Skeletal muscle tissue (tissue), 4 donors: ENCODE results near the gene LMNB1. TPM values are rescaled to one million over a fixed set of nuclear protein-coding genes. Genes with fewer than 3 reads are reported as not detected.
"Not testable (repeated sequence)": the region's sequence is repeated elsewhere in the genome, so short reads cannot be mapped to it uniquely, and the experiment has no call there.

Source experiments
- H3K27ac ChIP-seq: one replicate; pipeline ENCODE4 v1.7.0; 2013; ENCODE audit warnings: mild to moderate bottlenecking, low read depth, low read length, inconsistent platforms
- H3K27me3 ChIP-seq, 3 donors: one replicate each; pipeline ENCODE4 v1.7.0; 2013; ENCODE audit warnings: low read length in 3 of 3; ENCODE audit not compliant: control insufficient read depth in 3 of 3, insufficient read depth in 3 of 3
- H3K36me3 ChIP-seq, 3 donors: one replicate each; pipeline ENCODE4 v1.7.0; 2013; ENCODE audit warnings: low read length in 3 of 3; ENCODE audit not compliant: control insufficient read depth in 3 of 3, insufficient read depth in 3 of 3
- H3K4me1 ChIP-seq, 3 donors: one replicate each; pipeline ENCODE4 v1.7.0; 2013; ENCODE audit warnings: low read length in 3 of 3, mild to moderate bottlenecking in 3 of 3; ENCODE audit not compliant: control insufficient read depth in 3 of 3, insufficient read depth in 3 of 3
- H3K4me3 ChIP-seq, 3 donors: one replicate each; pipeline ENCODE4 v1.7.0; 2013; ENCODE audit warnings: low read length in 3 of 3
- H3K9ac ChIP-seq, 3 donors: one replicate each; pipeline ENCODE4 v1.7.0; 2013; ENCODE audit warnings: low read length in 3 of 3, mild to moderate bottlenecking in 3 of 3, moderate library complexity in 2 of 3, low read depth in 1 of 3
- H3K9me3 ChIP-seq, 3 donors: one replicate each; pipeline ENCODE4 v1.7.0; 2013; ENCODE audit warnings: low read length in 3 of 3; ENCODE audit not compliant: control insufficient read depth in 3 of 3
- total RNA-seq: library from RNA; depleted of rRNA; stranded (reverse); fragments of >200 nt; gene quantifications from one replicate; pipeline ENCODE4 v1.2.3, GENCODE V29; 2014
- donor health status: Osteomylitis.

Gene LMNB1
- total RNA-seq, 1 donor from 2014 or later, result 27.7 TPM

GRCh38 chr5:126752081-126752785 is 24.7 kb upstream of the LMNB1 start:
- Histone ChIP-seq H3K27me3 (no peaks in the 10 kb centered on the region), H3K27ac (no peak overlapping the region)

DNA sequence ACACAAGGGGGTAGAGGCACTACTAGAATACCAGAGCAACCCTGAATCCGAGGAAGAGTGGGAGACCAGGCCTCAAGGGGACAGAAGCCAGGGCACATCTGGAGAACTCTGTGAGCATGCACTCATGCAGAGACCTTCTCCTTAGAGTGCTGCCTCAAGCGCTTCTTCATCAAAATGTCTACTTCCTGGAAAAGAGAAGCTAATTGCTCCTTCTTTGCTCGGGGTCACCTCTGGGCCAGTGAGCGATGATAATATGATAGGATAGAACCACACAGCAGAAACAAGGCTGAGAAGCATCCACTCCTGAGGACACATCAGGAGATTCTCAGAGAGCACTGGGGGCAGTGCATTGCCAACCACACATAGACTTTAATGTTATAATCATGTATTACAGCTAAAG is 23.7 kb upstream of the LMNB1 start:
- Histone ChIP-seq H3K27me3 (no peaks in the 10 kb centered on the region), H3K4me3 (no peak overlapping the region), H3K9ac (no peak overlapping the region), H3K9me3 (no peaks in the 10 kb centered on the region), H3K36me3 (no peaks in the 10 kb centered on the region), H3K4me1 (no peaks in the 10 kb centered on the region), H3K27ac (no peak overlapping the region)

More at GRCh38 chr5:126752081-126752785, 24.7 kb upstream of the LMNB1 start:
- H3K36me3 ChIP-seq, result no peaks in the 10 kb centered on the region
- no peak overlapping the region for H3K4me3 ChIP-seq
- H3K4me1 ChIP-seq, result no peaks in the 10 kb centered on the region
- H3K9me3 ChIP-seq, result no peaks in the 10 kb centered on the region
- H3K9ac ChIP-seq, result no peak overlapping the region

DNA sequence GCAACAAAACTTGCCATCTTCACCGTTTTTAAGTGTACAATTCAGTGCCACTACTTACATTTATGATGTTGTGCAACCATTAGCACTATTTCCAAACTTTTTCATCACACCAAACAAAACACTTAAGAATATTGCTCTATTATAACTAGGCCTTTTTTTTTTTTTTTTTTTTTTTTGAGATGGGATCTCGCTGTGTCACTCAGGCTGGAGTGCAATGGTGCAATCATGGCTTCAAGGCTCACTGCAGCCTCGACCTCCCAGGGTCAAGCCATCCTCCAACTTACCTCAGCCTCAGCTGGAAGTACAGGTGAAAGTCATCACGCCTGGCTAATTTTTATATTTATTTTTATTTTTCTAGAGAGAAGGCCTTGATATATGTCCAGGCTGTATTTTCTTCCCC is 22.3 kb upstream of the LMNB1 start:
- no peak overlapping the region for H3K27ac ChIP-seq

GRCh38 chr5:126755593-126755992 is 21.3 kb upstream of the LMNB1 start:
- H3K4me1 ChIP-seq, result no peaks in the 10 kb centered on the region
- H3K27me3 ChIP-seq, result no peaks in the 10 kb centered on the region
- H3K27ac ChIP-seq, result no peak overlapping the region
- H3K9ac ChIP-seq, result no peak overlapping the region
- no peaks in the 10 kb centered on the region for H3K9me3 ChIP-seq
- no peaks in the 10 kb centered on the region for H3K36me3 ChIP-seq
- H3K4me3 ChIP-seq, result no peak overlapping the region

More for the DNA sequence above, 22.3 kb upstream of the LMNB1 start:
- H3K27me3 ChIP-seq, result no peaks in the 10 kb centered on the region
- H3K4me1 ChIP-seq, result no peaks in the 10 kb centered on the region
- H3K9me3 ChIP-seq, result no peaks in the 10 kb centered on the region
- no peak overlapping the region for H3K9ac ChIP-seq
- H3K4me3 ChIP-seq, result no peak overlapping the region
- H3K36me3 ChIP-seq, result no peaks in the 10 kb centered on the region

DNA sequence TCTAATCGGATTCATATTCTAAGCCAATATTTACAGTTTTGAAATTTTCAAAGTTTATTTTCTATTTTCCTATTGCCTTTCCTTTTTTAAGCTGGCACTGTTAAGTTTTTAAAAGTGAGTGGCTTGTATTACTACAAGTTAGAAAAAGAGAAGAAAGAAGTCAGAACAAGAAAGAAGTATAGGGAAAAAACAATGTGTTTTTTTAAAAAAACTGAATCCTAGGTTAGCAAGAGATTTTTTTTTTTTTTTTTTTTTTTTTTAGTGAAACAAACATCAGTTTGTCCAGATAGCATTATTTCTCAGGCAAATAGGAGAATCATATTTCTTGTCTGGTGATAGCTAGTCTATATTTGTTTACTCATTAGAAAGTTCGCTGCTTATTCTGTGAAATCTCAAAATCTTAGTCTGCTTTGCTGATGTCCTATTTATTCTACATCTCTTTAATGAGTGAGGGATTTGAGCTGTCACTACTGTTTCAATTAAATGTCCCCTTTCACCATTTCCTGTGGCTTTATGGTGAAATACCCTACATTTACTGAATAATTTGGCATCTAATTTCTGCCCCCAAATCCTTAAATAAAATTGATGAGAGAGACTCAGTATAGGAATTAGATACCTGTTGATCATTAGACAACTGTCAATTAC is 19.1 kb upstream of the LMNB1 start:
- no peaks in the 10 kb centered on the region for H3K36me3 ChIP-seq
- H3K9me3 ChIP-seq, result no peaks in the 10 kb centered on the region
- H3K4me1 ChIP-seq, result no peaks in the 10 kb centered on the region
- H3K4me3 ChIP-seq, result no peak overlapping the region
- no peaks in the 10 kb centered on the region for H3K27me3 ChIP-seq
- H3K9ac ChIP-seq, result no peak overlapping the region
- no peak overlapping the region for H3K27ac ChIP-seq

GRCh38 chr5:126763371-126763770 is 13.6 kb upstream of the LMNB1 start:
- no peak overlapping the region for H3K27ac ChIP-seq
- no peak overlapping the region for H3K9ac ChIP-seq
- H3K27me3 ChIP-seq, result no peaks in the 10 kb centered on the region
- no peaks in the 10 kb centered on the region for H3K4me1 ChIP-seq
- H3K36me3 ChIP-seq, result no peaks in the 10 kb centered on the region
- H3K9me3 ChIP-seq, result no peaks in the 10 kb centered on the region
- H3K4me3 ChIP-seq, result no peak overlapping the region

GRCh38 chr5:126769703-126770102 is 7.2 kb upstream of the LMNB1 start:
- Histone ChIP-seq H3K4me3 (no peak overlapping the region), H3K27me3 (no peaks in the 10 kb centered on the region), H3K36me3 (no peaks in the 10 kb centered on the region), H3K27ac (no peak overlapping the region), H3K9ac (no peak overlapping the region), H3K9me3 (no peaks in the 10 kb centered on the region), H3K4me1 (no peaks in the 10 kb centered on the region)

DNA sequence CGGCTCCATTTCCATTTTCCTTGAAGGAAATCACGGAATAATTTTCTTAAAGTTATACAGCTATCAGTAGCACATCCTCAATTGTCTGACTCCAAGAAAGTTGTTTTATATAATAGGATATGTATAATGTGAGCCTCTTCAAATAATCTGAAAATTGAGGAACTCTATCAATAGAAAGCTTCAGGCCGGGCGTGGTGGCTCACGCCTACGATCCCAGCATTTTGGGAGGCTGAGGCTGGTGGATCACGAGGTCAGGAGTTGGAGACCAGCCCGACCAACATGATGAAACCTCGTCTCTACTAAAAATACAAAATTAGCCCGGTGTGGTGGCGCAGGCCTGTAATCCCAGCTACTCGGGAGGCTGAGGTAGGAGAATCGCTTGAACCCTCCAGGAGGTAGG is 3.4 kb upstream of the LMNB1 start:
- not testable (repeated sequence) for H3K9me3 ChIP-seq, H3K27ac ChIP-seq, H3K4me3 ChIP-seq, H3K27me3 ChIP-seq, H3K36me3 ChIP-seq, H3K9ac ChIP-seq
- H3K4me1 ChIP-seq, result peaks cover 6 to 16% (median 15%) of the 10 kb centered on the region in 3 donors

GRCh38 chr5:126774595-126774994 is 2.3 kb upstream of the LMNB1 start:
- H3K4me1 ChIP-seq, result peaks cover 6 to 20% (median 16%) of the 10 kb centered on the region in 3 donors
- H3K4me3 ChIP-seq, H3K9me3 ChIP-seq, H3K9ac ChIP-seq, H3K27me3 ChIP-seq, H3K36me3 ChIP-seq, H3K27ac ChIP-seq: not testable (repeated sequence)

GRCh38 chr5:126777257-126777974 is 480 bp downstream of the LMNB1 start:
- Histone ChIP-seq H3K4me3 (peak overlapping the region; percentile 80 to 87 (median 86)), H3K9ac (peak overlapping the region; percentile 69 to 84 (median 76)), H3K27me3 (no peaks in the 10 kb centered on the region), H3K27ac (peak overlapping the region; percentile 66), H3K4me1 (peaks cover 8 to 20% (median 16%) of the 10 kb centered on the region in 3 donors), H3K9me3 (no peaks in the 10 kb centered on the region), H3K36me3 (no peaks in the 10 kb centered on the region)
